ENCODE measurements around the gene LRRC1. TPM values are rescaled to one million over a fixed set of nuclear protein-coding genes. Genes with fewer than 3 reads are reported as not detected.
A peak's percentile ranks its signal among the peaks of the same experiment; 100 is the strongest.

The LRRC1 gene
- total RNA-seq, 1 donor from 2014 or later: 7.5 TPM

DNA sequence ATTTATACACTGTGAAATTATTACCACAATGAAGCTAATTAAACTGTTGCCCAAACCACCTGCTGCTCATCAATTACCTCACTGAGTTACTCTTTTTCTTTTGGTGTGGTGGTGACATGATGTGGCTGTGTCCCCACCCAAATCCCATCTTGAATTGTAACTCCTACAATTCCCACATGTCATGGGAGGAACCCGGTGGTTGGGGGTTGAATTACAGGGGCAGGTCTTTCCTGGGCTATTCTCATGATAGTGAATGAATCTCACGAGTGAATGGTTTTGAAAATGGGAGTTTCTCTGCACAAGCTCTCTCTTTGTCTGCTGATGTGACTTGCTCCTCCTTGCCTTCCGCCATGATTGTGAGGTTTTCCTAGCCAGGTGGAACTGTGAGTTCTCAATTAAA is 145.0 kb downstream of the LRRC1 start:
- Mint-ChIP-seq H3K27ac (ENCODE audit: unreplicated experiment) (no peak overlapping the region), H3K4me3 (ENCODE audit: unreplicated experiment) (no peak overlapping the region), H3K27me3 (ENCODE audit: unreplicated experiment) (no peaks in the 10 kb centered on the region), H3K36me3 (ENCODE audit: low read depth, unreplicated experiment) (no peaks in the 10 kb centered on the region), H3K9me3 (ENCODE audit: unreplicated experiment) (no peaks in the 10 kb centered on the region), H3K4me1 (ENCODE audit: unreplicated experiment) (peaks cover 6% of the 10 kb centered on the region)
- TF ChIP-seq CTCF (IDR thresholded peaks at IDR 0.05; ENCODE audit: unreplicated experiment): peak; percentile 16
- no peak for DNase-seq (ENCODE audit: low spot score)

GRCh38 chr6:53943395-53943794 is 148.6 kb downstream of the LRRC1 start:
- no peak overlapping the region for H3K4me3 Mint-ChIP-seq (ENCODE audit: unreplicated experiment)
- no peaks in the 10 kb centered on the region for H3K27me3 Mint-ChIP-seq (ENCODE audit: unreplicated experiment)
- H3K27ac Mint-ChIP-seq (ENCODE audit: unreplicated experiment): no peak overlapping the region
- no peaks in the 10 kb centered on the region for H3K4me1 Mint-ChIP-seq (ENCODE audit: unreplicated experiment)
- no peaks in the 10 kb centered on the region for H3K36me3 Mint-ChIP-seq (ENCODE audit: low read depth, unreplicated experiment)
- H3K9me3 Mint-ChIP-seq (ENCODE audit: unreplicated experiment): no peaks in the 10 kb centered on the region
- no peak for DNase-seq (ENCODE audit: low spot score)
- no peak for TF ChIP-seq CTCF (IDR thresholded peaks at IDR 0.05; ENCODE audit: unreplicated experiment)

DNA sequence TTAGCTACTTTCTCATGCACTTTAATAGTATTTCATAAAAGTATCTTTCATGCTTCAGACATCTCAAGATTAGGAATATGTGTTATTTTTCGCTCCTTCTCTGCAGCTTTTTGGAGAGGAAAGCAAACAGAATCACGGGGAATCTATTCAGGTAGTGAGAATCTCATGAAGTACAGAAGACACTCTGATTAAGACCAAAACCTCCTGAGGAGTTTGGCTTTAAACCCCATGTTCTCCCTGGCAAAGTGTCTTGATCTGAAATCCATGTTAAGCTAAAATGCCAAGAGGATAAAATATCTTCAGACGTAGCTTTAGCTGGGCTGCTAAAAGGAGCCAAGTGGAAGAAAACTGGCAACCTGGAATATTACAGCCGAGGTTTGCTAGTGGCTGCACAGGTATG is 149.3 kb downstream of the LRRC1 start:
- H3K9me3 Mint-ChIP-seq (ENCODE audit: unreplicated experiment): no peaks in the 10 kb centered on the region
- H3K36me3 Mint-ChIP-seq (ENCODE audit: low read depth, unreplicated experiment): no peaks in the 10 kb centered on the region
- no peak for TF ChIP-seq CTCF (IDR thresholded peaks at IDR 0.05; ENCODE audit: unreplicated experiment)
- H3K27ac Mint-ChIP-seq (ENCODE audit: unreplicated experiment): no peak overlapping the region
- no peaks in the 10 kb centered on the region for H3K27me3 Mint-ChIP-seq (ENCODE audit: unreplicated experiment)
- DNase-seq (ENCODE audit: low spot score): no peak
- H3K4me3 Mint-ChIP-seq (ENCODE audit: unreplicated experiment): no peak overlapping the region
- H3K4me1 Mint-ChIP-seq (ENCODE audit: unreplicated experiment): no peaks in the 10 kb centered on the region

DNA sequence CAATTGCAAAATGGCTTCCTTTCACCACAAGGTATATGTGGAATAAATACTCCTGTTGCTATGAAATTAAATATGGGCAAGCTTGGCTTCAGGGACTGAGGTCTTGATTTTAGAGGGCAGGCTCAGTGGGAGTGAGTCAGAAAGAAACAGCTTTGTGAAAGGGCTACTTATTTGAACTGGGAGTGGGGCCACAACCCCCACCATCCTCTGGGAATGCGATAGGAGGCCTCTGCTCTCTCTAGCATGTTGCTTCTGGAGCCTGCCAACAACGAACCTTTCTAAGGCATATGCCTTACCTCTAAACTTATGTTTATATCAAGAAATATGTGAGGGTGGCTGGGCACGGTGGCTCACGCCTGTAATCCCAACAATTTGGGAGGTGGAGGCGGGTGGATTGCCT is 149.7 kb downstream of the LRRC1 start:
- no peak overlapping the region for H3K4me3 Mint-ChIP-seq (ENCODE audit: unreplicated experiment)
- H3K27ac Mint-ChIP-seq (ENCODE audit: unreplicated experiment): no peak overlapping the region
- H3K36me3 Mint-ChIP-seq (ENCODE audit: low read depth, unreplicated experiment): no peaks in the 10 kb centered on the region
- TF ChIP-seq CTCF (IDR thresholded peaks at IDR 0.05; ENCODE audit: unreplicated experiment): no peak
- DNase-seq (ENCODE audit: low spot score): no peak
- no peaks in the 10 kb centered on the region for H3K9me3 Mint-ChIP-seq (ENCODE audit: unreplicated experiment)
- H3K4me1 Mint-ChIP-seq (ENCODE audit: unreplicated experiment): no peaks in the 10 kb centered on the region
- H3K27me3 Mint-ChIP-seq (ENCODE audit: unreplicated experiment): no peaks in the 10 kb centered on the region

DNA sequence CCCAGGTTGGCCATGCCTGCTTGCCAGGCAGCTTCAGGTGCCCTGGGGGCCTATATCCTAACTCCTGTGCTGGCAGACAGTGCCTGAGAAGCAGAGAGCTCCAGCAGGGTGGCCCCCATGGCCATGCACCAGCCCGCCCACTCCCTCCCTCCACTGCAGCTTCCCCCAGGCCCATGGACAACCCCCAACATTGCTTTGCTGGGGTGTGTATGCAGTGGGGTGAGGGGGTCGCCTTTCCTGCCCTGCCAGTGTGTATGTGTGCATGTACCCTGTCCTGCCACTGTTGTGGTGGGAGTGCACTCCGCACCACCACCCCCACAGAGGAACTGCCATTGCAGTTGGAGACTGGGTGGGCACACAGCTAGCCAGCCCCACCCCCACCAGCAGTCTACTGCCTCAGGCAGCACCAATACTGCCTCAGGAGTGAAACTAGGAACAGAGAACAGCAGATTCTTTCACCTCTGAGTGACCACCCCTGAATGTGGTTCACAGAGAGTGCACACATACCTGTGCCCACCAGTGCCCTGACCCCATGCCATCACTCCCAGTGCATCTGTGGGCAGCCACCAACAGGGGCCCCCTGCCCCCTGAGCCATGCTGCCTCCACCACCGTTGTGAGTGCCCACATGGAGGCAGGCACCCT is 151.1 kb downstream of the LRRC1 start:
- no peak overlapping the region for H3K27ac Mint-ChIP-seq (ENCODE audit: unreplicated experiment)
- no peak for DNase-seq (ENCODE audit: low spot score)
- no peak for TF ChIP-seq CTCF (IDR thresholded peaks at IDR 0.05; ENCODE audit: unreplicated experiment)
- no peaks in the 10 kb centered on the region for H3K27me3 Mint-ChIP-seq (ENCODE audit: unreplicated experiment)
- H3K4me1 Mint-ChIP-seq (ENCODE audit: unreplicated experiment): no peaks in the 10 kb centered on the region
- no peak overlapping the region for H3K4me3 Mint-ChIP-seq (ENCODE audit: unreplicated experiment)
- no peaks in the 10 kb centered on the region for H3K9me3 Mint-ChIP-seq (ENCODE audit: unreplicated experiment)
- no peaks in the 10 kb centered on the region for H3K36me3 Mint-ChIP-seq (ENCODE audit: low read depth, unreplicated experiment)
